HepG2 (cell line): ENCODE results near the gene RASSF7. TPM values are rescaled to one million over a fixed set of nuclear protein-coding genes. Genes with fewer than 3 reads are reported as not detected.

Source experiments
- ARNT ChIP-seq: fragments of 450-650 bp; IDR thresholded peaks from 2 replicates; pipeline ENCODE4 v1.6.1; 2017
- GATAD2A ChIP-seq: IDR thresholded peaks from 2 replicates; pipeline ENCODE4 v1.6.1; 2016
- HDAC2 ChIP-seq: sonication (generic); formaldehyde crosslinking; IDR thresholded peaks from 2 replicates; pipeline ENCODE4 v1.4.0; 2020; ENCODE audit warnings: missing genetic modification reagents
- HOXA9 ChIP-seq: sonication (generic); formaldehyde crosslinking; IDR thresholded peaks from 2 replicates; pipeline ENCODE4 v1.8.1; 2022; ENCODE audit warnings: missing genetic modification reagents, mild to moderate bottlenecking, moderate library complexity, borderline replicate concordance
- KDM2A ChIP-seq: sonication (generic); formaldehyde crosslinking; IDR thresholded peaks from 2 replicates; pipeline ENCODE4 v1.4.0; 2020; ENCODE audit warnings: low read depth, missing genetic modification reagents, borderline replicate concordance
- KDM4B ChIP-seq: sonication (generic); formaldehyde crosslinking; IDR thresholded peaks from 2 replicates; pipeline ENCODE4 v1.4.0; 2020; ENCODE audit warnings: missing genetic modification reagents
- KLF12 ChIP-seq: sonication (generic); formaldehyde crosslinking; IDR thresholded peaks from 2 replicates; pipeline ENCODE4 v1.4.0; 2020; ENCODE audit warnings: missing genetic modification reagents, borderline replicate concordance
- KMT2A ChIP-seq: sonication (generic); formaldehyde crosslinking; IDR thresholded peaks from 2 replicates; pipeline ENCODE4 v1.4.0; 2020; ENCODE audit warnings: missing genetic modification reagents
- MAFF ChIP-seq: IDR thresholded peaks from 2 replicates; pipeline ENCODE4 v1.6.1; 2011; ENCODE audit warnings: low read depth, low read length, improper control_type of control experiment
- MAZ ChIP-seq, 2 experiments: sonication (generic) in 1 of 2; formaldehyde crosslinking in 1 of 2; IDR thresholded peaks; 2 replicates each; pipeline versions ENCODE4 v1.5.0 to v1.6.1; 2012 to 2020; ENCODE audit warnings: low read depth in 2 of 2, mild to moderate bottlenecking in 2 of 2, borderline replicate concordance in 1 of 2, improper control_type of control experiment in 1 of 2, low read length in 1 of 2, missing genetic modification reagents in 1 of 2, moderate library complexity in 1 of 2
- MBNL3 ChIP-seq: fragments of 250-450 bp; sonication (Bioruptor Pico); conservative IDR thresholded peaks from 2 replicates; pipeline ENCODE4 v1.8.0; 2022; ENCODE audit warnings: mild to moderate bottlenecking, inconsistent platforms
- NFIB ChIP-seq: sonication (generic); formaldehyde crosslinking; IDR thresholded peaks from 2 replicates; pipeline ENCODE4 v1.9.0; 2021; ENCODE audit warnings: missing genetic modification reagents, mild to moderate bottlenecking, borderline replicate concordance
- RNF2 ChIP-seq: fragments of 450-650 bp; conservative IDR thresholded peaks from 2 replicates; pipeline ENCODE4 v1.6.1; 2016; ENCODE audit warnings: low read depth
- SAFB2 ChIP-seq: sonication (generic); formaldehyde crosslinking; IDR thresholded peaks from 2 replicates; pipeline ENCODE4 v1.5.1; 2020; ENCODE audit warnings: missing genetic modification reagents, low read depth, mild to moderate bottlenecking, borderline replicate concordance
- SIX4 ChIP-seq: sonication (generic); formaldehyde crosslinking; IDR thresholded peaks from 2 replicates; pipeline ENCODE4 v1.4.0; 2020; ENCODE audit warnings: missing genetic modification reagents
- SMYD3 ChIP-seq: sonication (generic); formaldehyde crosslinking; IDR thresholded peaks from 2 replicates; pipeline ENCODE4 v1.8.1; 2023; ENCODE audit warnings: mild to moderate bottlenecking, missing genetic modification reagents
- SRSF4 ChIP-seq: fragments of 200-400 bp; formaldehyde crosslinking; IDR thresholded peaks from one replicate; pipeline ENCODE4 v1.6.1; 2018; ENCODE audit warnings: mild to moderate bottlenecking, low read depth, low read length, moderate library complexity; ENCODE audit not compliant: poor library complexity, severe bottlenecking
- SRY ChIP-seq: sonication (generic); formaldehyde crosslinking; IDR thresholded peaks from 2 replicates; pipeline ENCODE4 v1.8.0; 2022; ENCODE audit warnings: mild to moderate bottlenecking, missing genetic modification reagents
- ZNF121 ChIP-seq: sonication (generic); formaldehyde crosslinking; IDR thresholded peaks from 2 replicates; pipeline ENCODE4 v1.5.0; 2020; ENCODE audit warnings: mild to moderate bottlenecking, missing genetic modification reagents
- ZNF292 ChIP-seq: sonication (generic); formaldehyde crosslinking; IDR thresholded peaks from 2 replicates; pipeline ENCODE4 v1.8.1; 2022; ENCODE audit warnings: mild to moderate bottlenecking, low read depth, missing genetic modification reagents, borderline replicate concordance
- ZNF382 ChIP-seq: sonication (generic); formaldehyde crosslinking; IDR thresholded peaks from 2 replicates; pipeline ENCODE4 v1.5.0; 2020; ENCODE audit warnings: missing genetic modification reagents, mild to moderate bottlenecking, borderline replicate concordance
- ZNF451 ChIP-seq: sonication (generic); formaldehyde crosslinking; IDR thresholded peaks from 2 replicates; pipeline ENCODE4 v1.5.0; 2020; ENCODE audit warnings: mild to moderate bottlenecking, missing genetic modification reagents
- ZNF562 ChIP-seq: sonication (generic); formaldehyde crosslinking; IDR thresholded peaks from 2 replicates; pipeline ENCODE4 v1.8.0; 2022; ENCODE audit warnings: missing genetic modification reagents, borderline replicate concordance
- ZNF629 ChIP-seq: sonication (generic); formaldehyde crosslinking; conservative IDR thresholded peaks from 2 replicates; pipeline ENCODE4 v1.5.0; 2020; ENCODE audit warnings: missing genetic modification reagents
- ZNF678 ChIP-seq: sonication (generic); formaldehyde crosslinking; IDR thresholded peaks from 2 replicates; pipeline ENCODE4 v1.4.0; 2020; ENCODE audit warnings: mild to moderate bottlenecking, missing genetic modification reagents
- ZNF766 ChIP-seq: sonication (generic); formaldehyde crosslinking; IDR thresholded peaks from 2 replicates; pipeline ENCODE4 v1.5.0; 2020; ENCODE audit warnings: missing genetic modification reagents, borderline replicate concordance
- ZSCAN25 ChIP-seq: sonication (generic); formaldehyde crosslinking; IDR thresholded peaks from 2 replicates; pipeline ENCODE4 v1.8.0; 2022; ENCODE audit warnings: mild to moderate bottlenecking, missing genetic modification reagents
- polyA plus RNA-seq, 8 experiments: library from polyadenylated mRNA; depleted of rRNA in 3 of 8; stranded (reverse) in 7 of 8; unstranded in 1 of 8; fragments of >200 nt; fragmentation: Illumina TruSeq in 4 of 8; extraction: Trizol in 4 of 8; gene quantifications; 2 replicates each; pipeline versions ENCODE4 v1.2.1 to v1.2.3, GENCODE V29; 2011 to 2016; ENCODE audit warnings: low read depth in 4 of 8, missing spikeins in 1 of 8, mixed read lengths in 1 of 8; ENCODE audit not compliant: insufficient read depth in 1 of 8
- total RNA-seq, 5 experiments: library from RNA; depleted of rRNA; stranded (reverse); fragments of >200 nt; fragmentation: Illumina TruSeq; extraction: Trizol; gene quantifications; 2 replicates each; pipeline ENCODE4 v1.2.3, GENCODE V29; 2016; ENCODE audit warnings: low read depth in 1 of 5
- TF ChIP-seq, protein P1 (sequence below): fragments of 450-650 bp; IDR thresholded peaks from 2 replicates; pipeline ENCODE4 v1.6.1; 2017; ENCODE audit warnings: mild to moderate bottlenecking
- TF ChIP-seq, protein P2 (sequence below): sonication (generic); formaldehyde crosslinking; IDR thresholded peaks from 2 replicates; pipeline ENCODE4 v1.5.1; 2020; ENCODE audit warnings: mild to moderate bottlenecking, missing genetic modification reagents, moderate library complexity

The RASSF7 gene
- total and polyA plus RNA-seq, 2 of the 13 experiments (the other 11 are each of a cell fraction or from before 2014, with no cell fraction given) = 20.2 to 28.6 TPM

DNA sequence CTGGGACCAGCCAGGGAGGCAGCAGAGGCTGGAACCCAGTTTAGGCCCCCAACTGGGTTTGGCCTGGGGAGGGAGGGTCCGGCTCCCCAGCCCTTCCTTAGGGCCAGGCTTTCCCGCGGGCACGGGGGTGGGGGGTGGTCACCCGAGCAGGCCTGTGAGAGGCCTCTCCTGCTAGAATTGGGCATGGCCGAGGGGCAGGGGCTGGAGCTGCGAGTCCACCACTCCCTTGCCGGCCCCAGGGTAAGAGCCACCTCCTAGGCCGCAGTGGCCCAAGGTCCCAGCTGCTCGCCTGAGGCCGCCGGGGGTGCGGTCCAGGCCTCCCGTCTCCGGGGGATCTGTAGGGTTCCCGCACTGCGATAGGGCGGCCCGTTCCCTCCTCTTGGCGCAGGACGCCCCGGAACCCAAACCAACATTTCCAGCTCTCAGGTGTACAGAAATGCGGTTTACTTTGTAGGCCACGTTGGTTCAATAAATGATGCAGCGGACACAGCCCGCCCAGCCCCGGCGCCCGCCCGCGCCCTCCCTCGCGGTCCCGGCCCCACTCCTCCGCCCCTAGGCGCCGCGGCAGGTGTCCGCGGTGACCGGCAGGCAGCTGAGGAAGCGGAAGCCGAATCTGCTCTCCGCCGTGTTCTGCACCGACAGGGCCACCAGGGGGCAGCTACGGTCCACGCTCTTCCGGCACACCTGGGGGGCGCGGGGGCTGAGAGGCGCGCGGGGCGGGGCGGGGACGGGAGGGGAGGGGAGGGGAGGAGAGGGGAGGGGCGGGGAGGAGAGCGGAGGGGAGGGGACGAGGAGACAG, 6.1 kb upstream of the RASSF7 start (continued):
- no peak for TF ChIP-seq ZNF766
- 0 out of 2 replicates have a peak, but pooled peaks have one; percentile 31 for TF ChIP-seq GATAD2A (CRISPR knock-in tag)
- TF ChIP-seq KLF12 (CRISPR knock-in tag) = no peak
- TF ChIP-seq ARNT = no peak
- TF ChIP-seq ZNF292 (CRISPR knock-in tag) = no peak
- 0 out of 2 replicates have a peak, but pooled peaks have one; percentile 17 for TF ChIP-seq KMT2A (CRISPR knock-in tag)
- no peak for TF ChIP-seq ZNF678 (CRISPR knock-in tag)
- no peak for TF ChIP-seq KDM4B (CRISPR knock-in tag)
- no peak for TF ChIP-seq ZNF629
- no peak for TF ChIP-seq RNF2
- no peak for TF ChIP-seq ZNF121 (CRISPR knock-in tag)
- no peak for TF ChIP-seq ZNF562 (CRISPR knock-in tag)
- peak; percentile 48; the same call in 1 of the 2 replicates for TF ChIP-seq HDAC2 (CRISPR knock-in tag)
- TF ChIP-seq MAFF = no peak
- TF ChIP-seq ZNF451 (CRISPR knock-in tag) = no peak
- TF ChIP-seq SMYD3 (CRISPR knock-in tag) = no peak
- no peak for TF ChIP-seq HOXA9 (CRISPR knock-in tag)
- TF ChIP-seq ZSCAN25 (CRISPR knock-in tag) = peak; percentile 81
- TF ChIP-seq SRY (CRISPR knock-in tag) = no peak
- TF ChIP-seq, protein P1, sequence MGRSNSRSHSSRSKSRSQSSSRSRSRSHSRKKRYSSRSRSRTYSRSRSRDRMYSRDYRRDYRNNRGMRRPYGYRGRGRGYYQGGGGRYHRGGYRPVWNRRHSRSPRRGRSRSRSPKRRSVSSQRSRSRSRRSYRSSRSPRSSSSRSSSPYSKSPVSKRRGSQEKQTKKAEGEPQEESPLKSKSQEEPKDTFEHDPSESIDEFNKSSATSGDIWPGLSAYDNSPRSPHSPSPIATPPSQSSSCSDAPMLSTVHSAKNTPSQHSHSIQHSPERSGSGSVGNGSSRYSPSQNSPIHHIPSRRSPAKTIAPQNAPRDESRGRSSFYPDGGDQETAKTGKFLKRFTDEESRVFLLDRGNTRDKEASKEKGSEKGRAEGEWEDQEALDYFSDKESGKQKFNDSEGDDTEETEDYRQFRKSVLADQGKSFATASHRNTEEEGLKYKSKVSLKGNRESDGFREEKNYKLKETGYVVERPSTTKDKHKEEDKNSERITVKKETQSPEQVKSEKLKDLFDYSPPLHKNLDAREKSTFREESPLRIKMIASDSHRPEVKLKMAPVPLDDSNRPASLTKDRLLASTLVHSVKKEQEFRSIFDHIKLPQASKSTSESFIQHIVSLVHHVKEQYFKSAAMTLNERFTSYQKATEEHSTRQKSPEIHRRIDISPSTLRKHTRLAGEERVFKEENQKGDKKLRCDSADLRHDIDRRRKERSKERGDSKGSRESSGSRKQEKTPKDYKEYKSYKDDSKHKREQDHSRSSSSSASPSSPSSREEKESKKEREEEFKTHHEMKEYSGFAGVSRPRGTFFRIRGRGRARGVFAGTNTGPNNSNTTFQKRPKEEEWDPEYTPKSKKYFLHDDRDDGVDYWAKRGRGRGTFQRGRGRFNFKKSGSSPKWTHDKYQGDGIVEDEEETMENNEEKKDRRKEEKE = no peak
- TF ChIP-seq MAZ (IDR thresholded peaks at IDR 0.05; ENCODE audit: borderline replicate concordance, low read depth, low read length) = no peak
- TF ChIP-seq MAZ (CRISPR knock-in tag; IDR thresholded peaks at IDR 0.05; ENCODE audit: low read depth) = peak; percentile 92
- no peak for TF ChIP-seq SRSF4
- no peak for TF ChIP-seq SIX4
- no peak for TF ChIP-seq MBNL3 (CRISPR knock-in tag)
- TF ChIP-seq SAFB2 = no peak
- TF ChIP-seq, protein P2, sequence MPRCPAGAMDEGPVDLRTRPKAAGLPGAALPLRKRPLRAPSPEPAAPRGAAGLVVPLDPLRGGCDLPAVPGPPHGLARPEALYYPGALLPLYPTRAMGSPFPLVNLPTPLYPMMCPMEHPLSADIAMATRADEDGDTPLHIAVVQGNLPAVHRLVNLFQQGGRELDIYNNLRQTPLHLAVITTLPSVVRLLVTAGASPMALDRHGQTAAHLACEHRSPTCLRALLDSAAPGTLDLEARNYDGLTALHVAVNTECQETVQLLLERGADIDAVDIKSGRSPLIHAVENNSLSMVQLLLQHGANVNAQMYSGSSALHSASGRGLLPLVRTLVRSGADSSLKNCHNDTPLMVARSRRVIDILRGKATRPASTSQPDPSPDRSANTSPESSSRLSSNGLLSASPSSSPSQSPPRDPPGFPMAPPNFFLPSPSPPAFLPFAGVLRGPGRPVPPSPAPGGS (CRISPR knock-in tag) = no peak
- peak; percentile 69; the same call in 1 of the 2 replicates for TF ChIP-seq KDM2A (CRISPR knock-in tag)
- TF ChIP-seq NFIB (CRISPR knock-in tag) = no peak
- no peak for TF ChIP-seq ZNF382 (CRISPR knock-in tag)
